OCI-LY7 (cell line): Measurements from ENCODE around the gene NRAP. TPM values are rescaled to one million over a fixed set of nuclear protein-coding genes. Genes with fewer than 3 reads are reported as not detected.

Experiments used
- BruUV-seq: library from RNA; stranded (reverse); fragments of 400-500 nt; replicated peaks from 2 replicates; lab custom pipeline; 2021; lab: Mats Ljungman, UMichigan
- CTCF ChIA-PET: fragments of 300-600 bp; sonication (Branson Sonifier 250); formaldehyde crosslinking; loops from one replicate; lab custom pipeline; 2022; ENCODE audit warnings: antibody characterized with exemption; ENCODE audit not compliant: unreplicated experiment; lab: Charles Lee
- POLR2A ChIA-PET: fragments of 300-600 bp; sonication (Branson Sonifier 250); formaldehyde crosslinking; loops from one replicate; lab custom pipeline; 2022; ENCODE audit warnings: antibody characterized with exemption; lab: Charles Lee
- DNase-seq: peaks from one replicate; pipeline ENCODE4 v3.0.0-alpha.2; 2015; ENCODE audit warnings: low spot score
- H2AFZ ChIP-seq: fragments of 200-600 bp; sonication (generic), shearing (Covaris generic); 2 replicates; pipeline ENCODE4 v1.6.1; 2014; ENCODE audit warnings: mild to moderate bottlenecking, antibody characterized with exemption, low read length, moderate library complexity
- H3K27ac ChIP-seq: fragments of 200-600 bp; sonication (generic); 2 replicates; pipeline ENCODE4 v1.5.1; 2014; ENCODE audit warnings: mixed run types, low read depth, mild to moderate bottlenecking, moderate library complexity, low read length, inconsistent platforms; ENCODE audit not compliant: poor library complexity, severe bottlenecking
- H3K36me3 ChIP-seq: fragments of 200-600 bp; sonication (generic); 2 replicates; pipeline ENCODE4 v1.6.1; 2014; ENCODE audit warnings: mild to moderate bottlenecking, antibody characterized with exemption, low read length, moderate library complexity, mixed read lengths; ENCODE audit not compliant: insufficient read depth
- H3K4me1 ChIP-seq: fragments of 200-600 bp; sonication (generic); 2 replicates; pipeline ENCODE4 v1.5.1; 2014; ENCODE audit warnings: mild to moderate bottlenecking, low read length; ENCODE audit not compliant: insufficient read depth, poor library complexity, severe bottlenecking
- H3K4me2 ChIP-seq: fragments of 200-600 bp; sonication (generic); 2 replicates; pipeline ENCODE4 v1.6.1; 2014; ENCODE audit warnings: mild to moderate bottlenecking, low read length
- H3K4me3 ChIP-seq: fragments of 200-600 bp; sonication (generic); 2 replicates; pipeline ENCODE4 v1.5.1; 2014; ENCODE audit warnings: mild to moderate bottlenecking, low read depth, low read length; ENCODE audit not compliant: poor library complexity, severe bottlenecking
- H3K79me2 ChIP-seq: fragments of 200-600 bp; sonication (generic); 2 replicates; pipeline ENCODE4 v1.6.1; 2016; ENCODE audit warnings: low read depth, mild to moderate bottlenecking, low read length, moderate library complexity, mixed read lengths; ENCODE audit not compliant: insufficient read depth
- H3K9me2 ChIP-seq: fragments of 200-600 bp; sonication (generic); 2 replicates; pipeline ENCODE4 v1.6.1; 2016; ENCODE audit warnings: mild to moderate bottlenecking, low read length, mixed read lengths; ENCODE audit not compliant: insufficient read depth
- H3K9me3 ChIP-seq: fragments of 200-600 bp; sonication (generic); 2 replicates; pipeline ENCODE4 v1.6.1; 2014; ENCODE audit warnings: mild to moderate bottlenecking, mixed run types, low read length, mixed read lengths
- H4K20me1 ChIP-seq: fragments of 200-600 bp; sonication (generic); 2 replicates; pipeline ENCODE4 v1.6.1; 2014; ENCODE audit warnings: mild to moderate bottlenecking, antibody characterized with exemption, low read length, moderate library complexity, mixed read lengths; ENCODE audit not compliant: insufficient read depth
- EZH2phosphoT487 ChIP-seq: fragments of 200-600 bp; sonication (generic); IDR thresholded peaks from 2 replicates; pipeline ENCODE4 v1.6.1; 2018; ENCODE audit warnings: low read depth, borderline replicate concordance, mild to moderate bottlenecking, mixed run types, antibody characterized with exemption, low read length, moderate library complexity, mixed read lengths
- intact Hi-C: fragments of 100-400 bp; cut with micrococcal nuclease; formaldehyde crosslinking; loops from one replicate; pipeline ENCODE4 v1.10.0; 2022; ENCODE audit not compliant: unreplicated experiment
- total RNA-seq, 2 experiments: library from RNA; depleted of rRNA in 1 of 2; stranded (reverse); fragments of >200 nt in 1 of 2; shearing (Covaris generic) in 1 of 2; gene quantifications; 2 replicates each; pipeline ENCODE4 v1.2.3, GENCODE V29; 2014 to 2022
- TF ChIP-seq, protein P1 (sequence below): fragments of 200-600 bp; sonication (generic); conservative IDR thresholded peaks from 2 replicates; pipeline ENCODE4 v1.5.1; 2014; ENCODE audit warnings: mild to moderate bottlenecking, antibody characterized with exemption, low read length, moderate library complexity, mixed read lengths

Gene NRAP
- total RNA-seq, 2 experiments from 2014 or later = not detected

- no peak overlapping the region for H2AFZ ChIP-seq
- DNase-seq = no peak
- ChIA-PET CTCF (no interaction called here), POLR2A (no interaction called here)
- BruUV-seq = no TSS peak
- H3K4me1 ChIP-seq = no peaks in the 10 kb centered on the region
- no peaks in the 10 kb centered on the region for H4K20me1 ChIP-seq
- no peaks in the 10 kb centered on the region for H3K9me3 ChIP-seq
- intact Hi-C loops = no loop called here
- no peaks in the 10 kb centered on the region for H3K79me2 ChIP-seq
- H3K27ac ChIP-seq = no peak overlapping the region
- H3K9me2 ChIP-seq = no peaks in the 10 kb centered on the region
- no peak overlapping the region for H3K4me3 ChIP-seq
- H3K4me2 ChIP-seq = no peak overlapping the region
- TF ChIP-seq, protein P1, sequence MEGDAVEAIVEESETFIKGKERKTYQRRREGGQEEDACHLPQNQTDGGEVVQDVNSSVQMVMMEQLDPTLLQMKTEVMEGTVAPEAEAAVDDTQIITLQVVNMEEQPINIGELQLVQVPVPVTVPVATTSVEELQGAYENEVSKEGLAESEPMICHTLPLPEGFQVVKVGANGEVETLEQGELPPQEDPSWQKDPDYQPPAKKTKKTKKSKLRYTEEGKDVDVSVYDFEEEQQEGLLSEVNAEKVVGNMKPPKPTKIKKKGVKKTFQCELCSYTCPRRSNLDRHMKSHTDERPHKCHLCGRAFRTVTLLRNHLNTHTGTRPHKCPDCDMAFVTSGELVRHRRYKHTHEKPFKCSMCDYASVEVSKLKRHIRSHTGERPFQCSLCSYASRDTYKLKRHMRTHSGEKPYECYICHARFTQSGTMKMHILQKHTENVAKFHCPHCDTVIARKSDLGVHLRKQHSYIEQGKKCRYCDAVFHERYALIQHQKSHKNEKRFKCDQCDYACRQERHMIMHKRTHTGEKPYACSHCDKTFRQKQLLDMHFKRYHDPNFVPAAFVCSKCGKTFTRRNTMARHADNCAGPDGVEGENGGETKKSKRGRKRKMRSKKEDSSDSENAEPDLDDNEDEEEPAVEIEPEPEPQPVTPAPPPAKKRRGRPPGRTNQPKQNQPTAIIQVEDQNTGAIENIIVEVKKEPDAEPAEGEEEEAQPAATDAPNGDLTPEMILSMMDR = no peak
- no peak for TF ChIP-seq EZH2phosphoT487
- H3K36me3 ChIP-seq = no peaks in the 10 kb centered on the region
These were observed 35.2 kb downstream of the NRAP start for GRCh38 chr10:113628607-113629153.

DNA sequence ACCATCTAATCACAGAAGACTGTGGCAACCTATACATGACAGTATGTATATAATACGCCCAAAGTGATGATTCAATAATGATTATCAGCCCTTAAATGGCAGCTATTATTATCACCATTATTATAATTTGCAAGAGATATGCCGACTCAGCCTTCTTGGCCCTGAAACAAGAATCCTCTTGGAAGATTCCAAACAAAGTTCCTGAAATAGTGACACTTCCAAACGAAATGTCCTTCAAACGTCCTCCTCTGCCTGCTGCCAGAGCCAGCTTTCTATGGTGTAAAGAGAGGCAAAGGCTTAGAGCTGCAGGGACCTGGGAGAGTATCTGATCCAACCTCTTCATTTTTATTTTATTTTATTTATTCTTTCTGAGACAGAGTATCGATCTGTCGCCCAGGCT is 36.0 kb downstream of the NRAP start:
- Histone ChIP-seq H3K27ac (no peak overlapping the region), H3K4me2 (no peak overlapping the region), H3K4me3 (no peak overlapping the region), H3K79me2 (no peaks in the 10 kb centered on the region), H3K4me1 (no peaks in the 10 kb centered on the region), H3K36me3 (no peaks in the 10 kb centered on the region), H3K9me3 (no peaks in the 10 kb centered on the region), H3K9me2 (no peaks in the 10 kb centered on the region), H2AFZ (no peak overlapping the region), H4K20me1 (no peaks in the 10 kb centered on the region)
- ChIA-PET POLR2A (no interaction called here), CTCF (no interaction called here)
- BruUV-seq = no TSS peak
- TF ChIP-seq, protein P1 = no peak
- no peak for TF ChIP-seq EZH2phosphoT487
- no peak for DNase-seq
- intact Hi-C loops = no loop called here

DNA sequence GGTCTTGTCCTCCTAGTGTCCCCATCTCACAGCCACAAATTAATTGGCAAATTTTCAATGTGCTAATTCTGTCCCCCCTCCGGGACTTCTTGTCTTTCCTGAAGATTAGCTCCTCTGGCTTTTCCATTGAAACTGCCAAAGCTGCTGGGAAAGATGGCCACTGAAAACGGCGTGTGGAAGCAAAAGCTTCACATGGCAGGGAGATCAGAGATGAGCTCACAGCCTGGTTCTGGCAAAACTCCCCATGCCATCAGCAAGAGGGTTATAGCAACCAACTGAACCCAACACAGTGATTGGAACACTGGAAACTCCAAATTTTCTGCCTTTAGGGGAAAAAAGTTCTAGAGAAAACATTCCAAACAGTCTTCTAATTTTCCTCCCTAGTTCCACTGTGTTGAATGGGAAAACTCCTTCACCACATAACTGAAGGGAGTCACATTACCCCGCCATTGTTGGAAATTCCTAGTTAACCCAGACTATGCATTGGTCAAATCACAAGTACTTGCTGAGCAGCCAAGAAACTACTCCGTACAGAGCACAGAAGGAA is 37.0 kb downstream of the NRAP start:
- Histone ChIP-seq H3K9me3 (no peaks in the 10 kb centered on the region), H3K79me2 (no peaks in the 10 kb centered on the region), H3K4me3 (no peak overlapping the region), H3K27ac (no peak overlapping the region), H3K4me1 (no peaks in the 10 kb centered on the region), H2AFZ (no peak overlapping the region), H3K36me3 (no peaks in the 10 kb centered on the region), H3K4me2 (no peak overlapping the region), H3K9me2 (no peaks in the 10 kb centered on the region), H4K20me1 (no peaks in the 10 kb centered on the region)
- no TSS peak for BruUV-seq
- POLR2A ChIA-PET = no interaction called here
- CTCF ChIA-PET = no interaction called here
- intact Hi-C loops = no loop called here
- no peak for DNase-seq
- no peak for TF ChIP-seq EZH2phosphoT487
- TF ChIP-seq, protein P1 = no peak
